DMS53 treated with DMSO at 0.1 percent for 48 hours (cell line): ENCODE measurements around the gene NAGPA.
"Not testable (repeated sequence)": the region's sequence is repeated elsewhere in the genome, so short reads cannot be mapped to it uniquely, and the experiment has no call there.

Experiments
- DNase-seq: peaks from one replicate; lab custom pipeline; 2025; ENCODE audit not compliant: unreplicated experiment; lab: John Stamatoyannopoulos, UW

NAGPA gene

DNA sequence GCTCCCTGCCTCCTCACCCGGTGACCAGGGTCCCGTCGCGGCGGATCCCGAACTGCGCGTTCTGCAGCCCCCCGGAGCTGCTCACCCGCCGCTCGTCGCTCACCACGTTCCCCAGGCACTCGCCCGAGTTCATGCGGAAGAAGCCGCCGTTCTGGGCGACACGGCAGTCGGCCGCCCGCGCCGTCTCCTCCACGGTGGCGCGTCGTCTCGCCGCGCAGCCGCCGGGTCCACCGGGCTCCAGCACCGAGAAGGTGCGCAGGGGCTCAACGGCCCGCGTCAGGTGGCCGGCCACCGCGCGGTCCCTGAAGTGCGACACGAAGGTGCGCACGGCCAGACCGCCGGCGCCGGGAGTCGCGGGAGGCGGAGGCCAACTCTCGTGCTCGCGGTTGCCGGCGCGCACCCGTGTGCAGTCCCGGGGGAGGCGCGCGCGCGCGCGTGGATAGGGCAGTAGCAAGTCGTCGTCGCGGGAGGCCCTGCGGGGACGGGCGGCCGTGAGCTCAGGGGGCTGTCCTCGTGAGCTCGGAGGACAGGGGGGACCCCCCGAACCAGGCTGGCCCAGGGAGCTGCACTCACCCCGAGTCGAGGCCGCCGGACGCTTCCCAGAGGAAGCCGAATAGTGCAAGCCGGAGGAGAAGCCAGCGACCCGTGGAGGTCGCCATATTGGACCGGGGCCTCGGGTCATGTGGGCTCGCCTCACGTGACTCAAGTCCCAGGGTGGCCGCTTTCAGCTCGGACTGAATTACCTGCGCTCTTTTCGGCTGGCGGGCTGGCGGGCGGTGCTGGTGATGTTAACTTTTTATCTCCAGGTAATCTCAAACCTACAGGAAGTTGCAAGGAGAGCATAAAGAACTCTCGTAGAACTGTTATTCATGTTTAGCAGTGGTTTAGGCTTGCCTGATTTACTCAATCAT is at the start of gene NAGPA:
NAGPA (minus strand) TSS at position 680 of the 911 bp plus-strand sequence; CDS start at position 659, 21 bp downstream.
- peak; percentile 49 for DNase-seq

GRCh38 chr16:5080996-5081395 is 47.3 kb upstream of the NAGPA start:
- not testable (repeated sequence) for DNase-seq

DNA sequence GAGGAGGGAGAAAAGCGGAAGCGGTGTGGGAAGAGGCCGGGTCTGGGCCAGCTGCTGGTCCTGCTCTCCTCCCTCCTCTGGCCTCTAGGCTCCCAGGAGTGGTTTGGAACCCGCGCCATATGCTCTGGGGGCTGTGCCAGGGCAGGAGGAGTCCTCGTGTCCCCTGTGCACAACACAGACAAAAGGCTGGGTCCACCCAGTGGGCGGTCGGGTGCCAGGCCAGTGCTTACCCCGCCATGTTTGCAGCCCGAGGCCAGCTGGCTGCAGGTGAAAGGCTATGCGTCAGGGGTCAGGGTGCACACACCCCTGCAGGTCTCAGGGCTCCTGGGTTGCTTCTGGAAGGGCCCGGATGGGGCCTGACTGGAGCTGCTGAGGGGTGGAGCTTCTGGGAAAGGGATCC is 46.7 kb upstream of the NAGPA start:
- not testable (repeated sequence) for DNase-seq

GRCh38 chr16:5078626-5079025 is 44.9 kb upstream of the NAGPA start:
- no peak for DNase-seq

GRCh38 chr16:5077304-5077703 is 43.6 kb upstream of the NAGPA start:
- DNase-seq, result no peak

GRCh38 chr16:5075637-5076036 is 41.9 kb upstream of the NAGPA start:
- no peak for DNase-seq

DNA sequence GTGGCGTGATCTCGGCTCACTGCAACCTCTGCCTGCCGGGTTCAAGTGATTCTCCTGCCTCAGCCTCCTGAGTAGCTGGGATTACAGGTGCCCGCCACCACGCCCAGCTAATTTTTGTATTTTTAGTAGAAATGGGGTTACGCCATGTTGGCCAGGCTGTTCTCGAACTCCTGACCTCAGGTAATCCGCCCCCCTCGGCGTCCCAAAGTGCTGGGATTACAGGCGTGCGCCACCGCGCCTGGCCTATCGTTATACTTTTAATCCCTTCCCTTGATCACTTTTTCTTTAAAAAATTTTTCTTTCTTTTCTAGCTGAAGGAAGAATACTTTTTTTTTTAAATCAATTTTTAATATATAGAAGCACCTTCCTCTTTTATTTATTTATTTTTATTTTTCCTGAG is 40.0 kb upstream of the NAGPA start:
- not testable (repeated sequence) for DNase-seq

DNA sequence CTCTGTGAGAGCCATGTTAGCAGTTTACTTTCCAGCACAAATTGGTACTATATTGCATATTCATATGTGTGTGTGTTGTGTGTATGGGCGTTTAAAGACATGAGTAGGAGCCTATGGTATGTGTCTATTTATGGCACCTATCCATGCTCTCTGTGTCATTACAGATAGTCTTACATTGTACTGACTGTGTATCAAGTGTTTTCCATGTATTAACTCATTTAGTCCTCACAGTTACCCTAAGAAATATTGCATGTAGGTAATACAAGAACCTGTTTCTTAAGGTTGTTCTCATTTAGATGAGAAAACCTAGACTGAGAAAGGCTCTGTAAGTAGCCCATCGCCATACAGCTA is 39.5 kb upstream of the NAGPA start:
- DNase-seq, result no peak

GRCh38 chr16:5072334-5073278 is 38.9 kb upstream of the NAGPA start:
- DNase-seq, result no peak

- peak; percentile 61 for DNase-seq
These were observed 38.1 kb upstream of the NAGPA start, which contains the start of gene ALG1 for GRCh38 chr16:5071681-5072333. TSS of gene ALG1 (plus strand) at chr16:5071843. CDS start at chr16:5071850, 7 bp downstream.

GRCh38 chr16:5071341-5071680 is 37.6 kb upstream of the NAGPA start:
- DNase-seq, result no peak

DNA sequence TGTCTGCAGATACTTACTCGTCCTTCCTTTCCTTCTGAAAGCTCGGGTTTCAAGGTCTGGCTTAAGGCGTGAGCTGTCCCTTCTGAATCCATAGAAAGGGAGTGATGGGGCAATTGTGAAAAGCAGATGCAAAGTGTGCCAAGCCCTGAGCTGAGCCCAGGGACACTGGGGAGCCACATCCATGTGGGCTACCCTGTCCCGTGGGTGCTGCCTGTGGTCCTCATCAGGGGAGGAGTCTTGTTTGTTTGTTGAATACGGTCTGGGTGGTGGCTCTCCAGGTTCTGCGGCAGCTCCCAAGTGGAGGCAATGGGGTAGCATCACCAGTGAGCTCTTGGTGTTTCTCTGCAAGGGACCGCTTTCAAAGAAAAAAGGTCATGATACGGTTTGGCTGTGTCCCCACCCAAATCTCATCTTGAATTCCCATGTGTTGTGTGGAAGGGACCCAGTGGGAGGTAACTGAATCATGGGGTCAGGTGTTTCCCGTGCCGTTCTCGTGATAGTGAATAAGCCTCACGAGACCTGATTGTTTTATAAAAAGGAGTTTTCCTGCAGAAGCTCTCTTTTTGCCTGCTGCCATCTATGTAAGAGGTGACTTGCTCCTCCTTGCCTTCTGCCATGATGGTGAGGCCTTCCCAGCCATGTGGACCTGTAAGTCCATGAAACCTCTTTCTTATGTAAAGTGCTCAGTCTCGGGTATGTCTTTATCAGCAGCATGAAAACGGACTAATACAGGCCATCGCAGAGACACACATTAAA is 36.9 kb upstream of the NAGPA start:
- no peak for DNase-seq

GRCh38 chr16:5069854-5070253 is 36.1 kb upstream of the NAGPA start:
- no peak for DNase-seq

DNA sequence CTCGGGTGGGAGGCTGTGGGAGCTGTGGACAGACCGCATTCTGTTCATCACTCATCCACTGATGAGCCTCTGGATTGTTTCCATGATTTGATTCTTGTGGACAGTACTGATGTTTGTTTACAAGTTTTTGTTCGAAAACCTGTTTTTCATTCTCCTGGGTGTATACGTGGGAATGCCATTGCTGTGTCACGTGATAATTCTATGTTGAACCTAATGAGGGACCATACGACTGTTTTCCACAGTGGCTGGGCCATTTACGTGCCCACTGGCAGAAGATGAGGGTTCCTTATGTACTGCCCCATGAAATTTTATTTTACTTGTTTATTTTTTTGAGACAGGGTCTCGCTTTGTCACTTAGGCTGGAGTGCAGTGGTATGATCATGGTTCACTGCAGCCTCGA is 35.3 kb upstream of the NAGPA start:
- DNase-seq, result no peak

- DNase-seq, result no peak
These were observed 32.8 kb upstream of the NAGPA start for GRCh38 chr16:5066511-5066910.

DNA sequence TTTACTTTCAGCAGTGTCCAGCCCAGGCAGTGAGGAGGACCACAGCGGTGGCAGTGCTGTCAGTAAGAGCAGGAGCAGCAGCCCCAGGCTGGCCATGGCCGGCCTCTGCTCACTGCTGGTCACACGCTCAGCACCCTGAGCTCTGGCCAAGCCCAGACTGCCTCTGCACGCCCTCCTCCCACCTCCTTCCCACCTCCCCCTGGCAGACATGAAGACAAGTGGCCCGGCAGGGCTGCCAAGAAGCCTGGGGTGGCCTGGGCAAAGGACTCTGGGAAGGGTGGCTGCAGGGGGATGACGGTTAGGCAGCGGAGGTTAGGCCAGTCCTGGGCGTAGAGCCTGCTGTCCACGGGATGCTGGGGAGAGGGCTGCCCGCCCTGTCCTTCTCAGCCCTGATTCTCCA is 32.1 kb upstream of the NAGPA start, which contains the start of gene C16orf89:
C16orf89 (minus strand) TSS at position 144 of the 400 bp plus-strand sequence; CDS start at position 96, 48 bp downstream.
- DNase-seq, result no peak

DNA sequence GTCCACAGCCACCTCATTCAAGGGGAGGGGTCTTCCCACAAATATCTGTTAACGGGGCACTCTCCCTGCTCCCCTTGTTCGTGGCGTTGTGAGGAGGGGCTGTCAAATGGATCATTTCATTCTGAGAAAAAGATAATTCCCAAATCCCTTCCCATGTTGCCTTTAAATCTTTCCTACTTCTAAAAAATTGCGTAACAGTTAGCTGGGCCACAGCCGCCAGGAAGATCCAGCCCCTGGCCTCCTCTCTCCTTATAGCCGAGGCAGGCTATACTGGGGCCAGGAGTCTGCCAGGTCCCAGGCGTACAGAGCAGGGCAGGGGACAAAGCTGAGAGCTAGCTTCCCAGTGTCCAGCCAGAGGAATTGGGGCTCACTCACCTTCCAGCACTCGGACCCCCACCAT is 31.6 kb upstream of the NAGPA start:
- no peak for DNase-seq

DNA sequence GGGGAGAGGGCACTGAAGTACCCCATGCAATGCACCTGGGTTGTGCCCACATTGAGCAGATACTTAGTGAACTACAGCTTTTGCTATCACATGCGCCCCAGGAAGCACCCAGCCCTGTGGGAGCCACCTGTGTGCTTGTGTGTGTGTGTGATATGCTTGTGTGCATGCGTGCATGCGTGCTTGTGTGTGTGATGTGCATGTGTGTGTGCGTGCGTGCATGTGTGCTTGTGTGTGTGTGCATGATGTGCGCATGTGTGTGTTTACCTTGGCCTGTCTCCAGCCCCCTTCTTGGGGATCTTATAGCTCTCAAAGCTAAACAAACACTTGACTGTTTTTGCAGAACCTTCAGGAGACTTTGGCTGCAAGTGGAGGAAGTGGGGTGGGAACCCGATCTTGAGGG is 31.2 kb upstream of the NAGPA start:
- DNase-seq, result no peak

DNA sequence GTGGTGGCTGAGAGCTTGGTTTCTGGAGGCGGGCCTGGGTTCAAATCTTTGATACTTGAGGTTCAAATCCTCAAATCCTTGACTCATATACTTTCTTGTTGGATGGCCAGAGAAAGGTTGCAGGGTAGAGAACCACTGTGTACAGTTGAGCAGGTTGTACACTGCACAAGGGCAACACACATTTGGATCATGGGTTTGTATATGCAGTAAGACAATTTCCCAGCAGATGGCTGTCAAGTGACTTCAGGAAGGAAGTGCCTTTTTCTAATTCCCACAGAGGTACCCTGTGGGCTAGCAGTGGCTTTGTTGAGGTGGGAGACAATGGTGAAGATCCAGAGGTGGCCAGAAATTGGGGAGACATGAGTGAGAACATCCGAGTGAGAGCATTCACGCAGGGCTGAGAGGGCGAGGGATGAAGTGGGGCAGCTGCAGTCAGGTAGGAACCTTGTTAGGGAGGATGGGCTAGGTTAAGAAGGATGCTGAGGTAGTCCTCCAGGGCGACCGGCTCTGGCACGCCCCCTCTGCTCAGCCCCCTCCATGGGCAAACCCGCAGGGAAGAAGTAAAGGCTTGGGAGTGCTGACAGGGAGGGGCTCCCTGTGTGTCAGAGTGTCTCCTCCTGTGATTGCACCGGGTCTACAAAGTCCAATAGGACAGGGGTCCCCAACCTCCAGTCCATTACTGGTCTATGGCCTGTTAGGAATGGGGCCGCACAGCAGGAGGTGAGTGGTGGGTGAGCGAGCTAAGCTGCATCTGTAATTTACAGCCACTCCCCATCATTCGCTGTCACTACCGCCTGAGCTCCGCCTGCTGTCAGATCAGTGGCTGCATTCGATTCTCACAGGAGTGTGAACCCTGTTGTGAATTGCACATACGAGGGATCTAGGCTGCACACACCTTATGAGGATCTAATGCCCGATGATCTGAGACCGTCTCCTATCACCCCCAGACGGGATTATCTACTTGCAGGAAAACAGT is 29.3 kb upstream of the NAGPA start:
- DNase-seq, result no peak
